H1 (cell line): ENCODE results near the gene DNAH1. TPM values are rescaled to one million over a fixed set of nuclear protein-coding genes. Genes with fewer than 3 reads are reported as not detected.

Experiments
- CTCF ChIA-PET: fragments of 300-600 bp; sonication (Branson Sonifier 250); formaldehyde crosslinking; loops from one replicate; lab custom pipeline; 2021; ENCODE audit not compliant: partially characterized antibody; lab: Charles Lee
- POLR2A ChIA-PET: fragments of 300-600 bp; sonication (Branson Sonifier 250); formaldehyde crosslinking; loops from one replicate; lab custom pipeline; 2021; ENCODE audit warnings: inconsistent platforms; ENCODE audit not compliant: partially characterized antibody; lab: Charles Lee
- DNase-seq, 2 experiments: peaks; one replicate each; pipeline versions ENCODE4 v3.0.0 to v3.0.0-alpha.2; 2010 to 2022; ENCODE audit warnings: low spot score in 2 of 2, low read depth in 1 of 2, mixed read lengths in 1 of 2
- FAIRE-seq: peaks from 2 replicates; lab custom pipeline; 2011; peaks lifted over from hg19 to GRCh38; lab: Jason Lieb, UNC
- H2AFZ ChIP-seq: 2 replicates; pipeline ENCODE4 v1.8.1; 2012; ENCODE audit warnings: low read length, inconsistent platforms
- H2AK5ac ChIP-seq: 2 replicates; pipeline ENCODE4 v1.6.1; 2013; ENCODE audit warnings: low read depth, low read length
- H2BK120ac ChIP-seq: replicated peaks from 2 replicates; pipeline ENCODE3; 2013; ENCODE audit warnings: low read depth, low read length, inconsistent platforms
- H2BK12ac ChIP-seq: 2 replicates; pipeline ENCODE4 v1.6.1; 2013; ENCODE audit warnings: low read depth, low read length
- H2BK15ac ChIP-seq: 2 replicates; pipeline ENCODE4 v1.6.1; 2013; ENCODE audit warnings: low read length
- H2BK20ac ChIP-seq: 2 replicates; pipeline ENCODE4 v1.6.1; 2013; ENCODE audit warnings: low read length
- H2BK5ac ChIP-seq: 2 replicates; pipeline ENCODE4 v1.6.1; 2013; ENCODE audit warnings: low read depth, low read length
- H3K14ac ChIP-seq: 2 replicates; pipeline ENCODE4 v1.6.1; 2013; ENCODE audit warnings: inconsistent platforms; ENCODE audit not compliant: insufficient read length
- H3K18ac ChIP-seq: 2 replicates; pipeline ENCODE4 v1.6.1; 2013; ENCODE audit warnings: low read length; ENCODE audit errors: extremely low read depth
- H3K23ac ChIP-seq: 2 replicates; pipeline ENCODE4 v1.6.1; 2013; ENCODE audit warnings: inconsistent platforms; ENCODE audit not compliant: insufficient read length
- H3K23me2 ChIP-seq: 2 replicates; pipeline ENCODE4 v1.6.1; 2013; ENCODE audit warnings: low read depth, low read length
- H3K27ac ChIP-seq: 2 replicates; pipeline ENCODE4 v1.6.1; 2011; ENCODE audit warnings: low read depth, low read length, inconsistent platforms
- H3K27me3 ChIP-seq, 4 experiments: replicated peaks in 1 of 4; 1 replicate in 1 of 4; 2 replicates in 3 of 4; pipeline versions ENCODE4 v1.6.1 to v1.8.1; 2011 to 2013; ENCODE audit warnings: low read length in 3 of 4, mild to moderate bottlenecking in 3 of 4, inconsistent platforms in 2 of 4, mixed read lengths in 2 of 4, moderate library complexity in 1 of 4; ENCODE audit not compliant: control insufficient read depth in 3 of 4, insufficient read depth in 3 of 4; ENCODE audit errors: extremely low read depth in 1 of 4
- H3K36me3 ChIP-seq, 4 experiments: 2 replicates each; pipeline versions ENCODE4 v1.6.1 to v1.8.1; 2011 to 2013; ENCODE audit warnings: mild to moderate bottlenecking in 4 of 4, low read length in 3 of 4, moderate library complexity in 2 of 4, control low read depth in 1 of 4, inconsistent platforms in 1 of 4; ENCODE audit not compliant: insufficient read depth in 4 of 4, control insufficient read depth in 2 of 4
- H3K4ac ChIP-seq: replicated peaks from 2 replicates; pipeline ENCODE3; 2013; ENCODE audit warnings: low read length, low read depth, mixed read lengths, inconsistent platforms; ENCODE audit not compliant: insufficient read length
- H3K4me1 ChIP-seq, 4 experiments: replicated peaks in 1 of 4; 1 replicate in 1 of 4; 2 replicates in 3 of 4; pipeline versions ENCODE4 v1.6.1 to v1.8.1; 2011 to 2013; ENCODE audit warnings: low read length in 3 of 4, inconsistent platforms in 2 of 4, mixed read lengths in 1 of 4; ENCODE audit not compliant: insufficient read depth in 4 of 4, control insufficient read depth in 3 of 4
- H3K4me2 ChIP-seq, 2 experiments: 2 replicates each; pipeline versions ENCODE4 v1.6.1 to v1.8.1; 2011 to 2013; ENCODE audit warnings: low read depth in 2 of 2, low read length in 2 of 2, control low read depth in 1 of 2, inconsistent platforms in 1 of 2, mild to moderate bottlenecking in 1 of 2; ENCODE audit not compliant: insufficient read depth in 1 of 2
- H3K4me3 ChIP-seq, 4 experiments: fragments of 200-600, 300-600 bp in 1 of 4; sonication (generic), shearing (Covaris generic), sonication (Bioruptor Twin) in 1 of 4; 2 replicates each; pipeline versions ENCODE4 v1.5.1 to v1.8.1; 2011 to 2016; ENCODE audit warnings: low read length in 4 of 4, low read depth in 3 of 4, control low read depth in 2 of 4, inconsistent platforms in 2 of 4, mild to moderate bottlenecking in 2 of 4, mixed read lengths in 1 of 4, moderate library complexity in 1 of 4; ENCODE audit not compliant: insufficient read depth in 2 of 4; ENCODE audit errors: extremely low read depth in 1 of 4
- H3K56ac ChIP-seq: replicated peaks from 2 replicates; pipeline ENCODE3; 2013; ENCODE audit warnings: low read depth, mild to moderate bottlenecking, mixed read lengths, low read length, inconsistent platforms; ENCODE audit not compliant: insufficient read length
- H3K79me1 ChIP-seq: 2 replicates; pipeline ENCODE4 v1.6.1; 2013; ENCODE audit warnings: low read depth, low read length, control low read depth
- H3K79me2 ChIP-seq, 2 experiments: 2 replicates each; pipeline versions ENCODE4 v1.6.1 to v1.8.1; 2012 to 2013; ENCODE audit warnings: low read length in 2 of 2, mild to moderate bottlenecking in 2 of 2, inconsistent platforms in 1 of 2; ENCODE audit not compliant: insufficient read depth in 2 of 2, control insufficient read depth in 1 of 2
- H3K9ac ChIP-seq, 4 experiments: replicated peaks in 1 of 4; 1 replicate in 1 of 4; 2 replicates in 3 of 4; pipeline versions ENCODE4 v1.6.1 to v1.8.1; 2011 to 2013; ENCODE audit warnings: low read depth in 3 of 4, low read length in 3 of 4, control low read depth in 2 of 4, mild to moderate bottlenecking in 2 of 4, moderate library complexity in 2 of 4, inconsistent platforms in 1 of 4; ENCODE audit errors: extremely low read depth in 1 of 4
- H3K9me3 ChIP-seq, 2 experiments: 2 replicates each; pipeline versions ENCODE4 v1.6.1 to v1.8.1; 2012 to 2013; ENCODE audit warnings: mild to moderate bottlenecking in 2 of 2, moderate library complexity in 2 of 2, control low read depth in 1 of 2, inconsistent platforms in 1 of 2, low read depth in 1 of 2, low read length in 1 of 2, mixed read lengths in 1 of 2; ENCODE audit not compliant: insufficient read depth in 2 of 2
- H4K20me1 ChIP-seq, 2 experiments: replicated peaks in 1 of 2; 2 replicates each; pipeline versions ENCODE3 to v1.8.1; 2011 to 2013; ENCODE audit warnings: inconsistent platforms in 2 of 2, low read length in 2 of 2, mild to moderate bottlenecking in 1 of 2; ENCODE audit not compliant: insufficient read depth in 2 of 2, control insufficient read depth in 1 of 2
- H4K5ac ChIP-seq: 2 replicates; pipeline ENCODE4 v1.6.1; 2013; ENCODE audit warnings: low read length, low read depth, mixed read lengths, inconsistent platforms; ENCODE audit not compliant: insufficient read length
- H4K8ac ChIP-seq: 2 replicates; pipeline ENCODE4 v1.8.0; 2013; ENCODE audit warnings: mild to moderate bottlenecking, moderate library complexity, low read length, inconsistent platforms; ENCODE audit not compliant: insufficient read depth; ENCODE audit errors: extremely low read depth
- H4K91ac ChIP-seq: replicated peaks from 2 replicates; pipeline ENCODE3; 2013; ENCODE audit warnings: low read length, mixed read lengths, inconsistent platforms; ENCODE audit not compliant: insufficient read length
- WGBS, 2 experiments: shearing (Covaris generic) in 1 of 2; methylation state at CpG; one replicate each; pipeline versions ENCODE4 v1.1.6 to v1.1.7; 2013 to 2015; ENCODE audit warnings: low lambda C conversion rate in 2 of 2, mixed read lengths in 2 of 2, inconsistent platforms in 1 of 2, low coverage in 1 of 2, missing lambda C conversion rate in 1 of 2; ENCODE audit not compliant: insufficient replicate concordance in 2 of 2, insufficient coverage in 1 of 2, insufficient read length in 1 of 2; ENCODE audit errors: extremely low coverage in 1 of 2, missing lambda C conversion rate in 1 of 2; 5-methylcytosine and 5-hydroxymethylcytosine counted together
- polyA plus RNA-seq, 7 experiments: library from polyadenylated mRNA; depleted of rRNA in 3 of 7; stranded (reverse) in 5 of 7; unstranded in 2 of 7; fragments of >200 nt in 5 of 7; fragments of 200-250 nt in 2 of 7; gene quantifications; 1 replicate in 5 of 7; 2 replicates in 1 of 7; 4 replicates in 1 of 7; pipeline versions ENCODE4 v1.2.1 to v1.2.3, GENCODE V29; 2011 to 2013; ENCODE audit warnings: missing spikeins in 2 of 7, mixed read lengths in 2 of 7
- total RNA-seq: library from RNA; stranded (reverse); fragmentation: NEBNext Ultra II Directional; extraction: Animal tissue kit (Norgen Biotek cat#: 25700); gene quantifications from 2 replicates; pipeline ENCODE4 v1.2.1, GENCODE V29; 2021

Gene DNAH1
- total and polyA plus RNA-seq, 2 of the 8 experiments (the other 6 are each of a cell fraction or from before 2014, with no cell fraction given) = 1.0 to 1.5 TPM

DNA sequence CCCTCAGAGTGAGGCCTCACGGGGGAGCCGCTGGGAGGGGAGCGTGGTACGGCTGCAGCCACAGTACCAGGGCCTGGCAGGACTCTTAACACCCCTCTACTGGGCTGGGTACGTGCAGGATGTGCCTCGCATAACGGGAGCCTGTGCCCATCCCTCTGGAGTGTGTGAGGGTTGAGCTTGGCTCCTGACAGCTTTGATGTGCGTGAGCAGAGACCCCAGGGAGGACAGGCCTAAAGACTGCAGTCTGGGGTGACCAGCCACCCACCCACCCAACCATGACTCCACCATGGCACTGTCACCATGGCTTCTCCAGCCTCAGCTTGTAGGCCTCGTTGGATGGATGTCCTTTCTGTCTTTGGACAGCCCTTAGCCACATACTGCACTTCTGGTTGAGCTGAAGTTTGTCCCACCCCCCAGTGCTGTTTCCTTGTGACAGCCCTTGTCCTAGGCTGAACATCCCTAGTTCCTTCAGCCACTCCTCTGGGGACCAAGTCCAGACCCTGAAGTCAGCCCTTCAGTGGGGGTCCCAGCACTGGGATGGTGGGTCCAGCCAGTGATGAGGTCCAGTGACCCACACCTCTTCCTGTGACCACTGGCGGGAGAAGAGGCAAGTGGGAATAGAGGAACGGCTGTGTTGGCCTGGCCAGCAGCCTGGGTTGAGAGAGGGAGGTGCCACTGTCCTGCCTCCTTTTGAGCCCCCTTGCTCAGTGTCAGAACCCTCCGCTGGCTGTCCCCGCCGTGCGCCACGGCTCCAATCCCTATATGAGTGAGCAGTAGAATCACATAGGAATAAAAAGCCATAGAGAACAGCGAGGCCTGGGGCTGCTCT is 22.4 kb upstream of the DNAH1 start:
- no peaks in the 10 kb centered on the region for H4K20me1 ChIP-seq
- H2BK12ac ChIP-seq = no peak overlapping the region
- peaks cover 0 to 8% (median 2%) of the 10 kb centered on the region in 4 experiments; a peak in 2 of 7 replicates for H3K27me3 ChIP-seq
- H3K9ac ChIP-seq = no peak overlapping the region
- H4K5ac ChIP-seq = no peak overlapping the region
- H2AK5ac ChIP-seq = no peak overlapping the region
- H2AFZ ChIP-seq = no peak overlapping the region
- 91% methylated on average over 17 of the region's 17 CpGs; no CpG with 5 or more reads in 1 of the 2 experiments for WGBS, 2 experiments
- no peak for FAIRE-seq
- peaks cover 0 to 13% (median 6%) of the 10 kb centered on the region in 4 experiments; a peak in 6 of 7 replicates for H3K4me1 ChIP-seq
- H3K18ac ChIP-seq = no peak overlapping the region
- no peak overlapping the region; the same call in 1 of the 2 replicates for H4K8ac ChIP-seq
- no peaks in the 10 kb centered on the region for H3K9me3 ChIP-seq
- H3K23ac ChIP-seq = no peak overlapping the region
- H2BK5ac ChIP-seq = no peak overlapping the region
- no peak overlapping the region for H3K4me3 ChIP-seq
- no peak overlapping the region for H3K14ac ChIP-seq
- no peak overlapping the region for H3K27ac ChIP-seq
- no peak overlapping the region for H3K4me2 ChIP-seq
- ChIA-PET CTCF (interaction anchor here (1.3 to 15.3 kb wide), 4 partner anchors 13 to 93 kb away, joined by 3 to 198 read pairs (median 70); no protein-coding TSS in a partner anchor), POLR2A (no interaction called here)
- no peak overlapping the region for H4K91ac ChIP-seq
- H3K4ac ChIP-seq = no peak overlapping the region
- H3K56ac ChIP-seq = no peak overlapping the region
- H3K79me1 ChIP-seq = no peaks in the 10 kb centered on the region; the same call in 1 of the 2 replicates
- H2BK15ac ChIP-seq = no peak overlapping the region
- H3K36me3 ChIP-seq = no peaks in the 10 kb centered on the region
- H3K23me2 ChIP-seq = peaks cover 3% of the 10 kb centered on the region
- DNase-seq = no peak
- H2BK120ac ChIP-seq = no peak overlapping the region
- H3K79me2 ChIP-seq = no peaks in the 10 kb centered on the region
- no peak overlapping the region for H2BK20ac ChIP-seq
